GM12878 (cell line): ENCODE data around the gene RNF130.

Experiments used
- ATF3 ChIP-seq: IDR thresholded peaks from 2 replicates; pipeline ENCODE4 v1.6.1; 2011; ENCODE audit warnings: low read depth, mild to moderate bottlenecking, low read length, moderate library complexity, borderline replicate concordance; ENCODE audit errors: extremely low read depth
- BCLAF1 ChIP-seq: fragments of 450-650 bp; IDR thresholded peaks from 2 replicates; pipeline ENCODE4 v1.6.1; 2017; ENCODE audit warnings: antibody characterized with exemption, mild to moderate bottlenecking, moderate library complexity
- CREB1 ChIP-seq: IDR thresholded peaks from 2 replicates; pipeline ENCODE4 v1.6.1; 2012; ENCODE audit warnings: low read depth, mild to moderate bottlenecking, inconsistent platforms
- FOXK2 ChIP-seq: fragments of 450-650 bp; IDR thresholded peaks from 2 replicates; pipeline ENCODE4 v1.6.1; 2017; ENCODE audit warnings: mild to moderate bottlenecking, moderate library complexity
- HDAC6 ChIP-seq: fragments of 200-600 bp; sonication (generic); IDR thresholded peaks from one replicate; pipeline ENCODE4 v1.8.0; 2017; ENCODE audit warnings: antibody characterized with exemption; ENCODE audit not compliant: unreplicated experiment
- IKZF2 ChIP-seq, 2 experiments: fragments of 450-650 bp; IDR thresholded peaks; 2 replicates each; pipeline ENCODE4 v1.6.1; 2017; ENCODE audit warnings: mild to moderate bottlenecking in 2 of 2, moderate library complexity in 2 of 2
- POLR2A ChIP-seq: IDR thresholded peaks from 2 replicates; pipeline ENCODE4 v1.6.1; 2011; ENCODE audit warnings: low read depth, mild to moderate bottlenecking, low read length
- POLR2AphosphoS5 ChIP-seq: IDR thresholded peaks from 2 replicates; pipeline ENCODE4 v1.6.1; 2011; ENCODE audit warnings: mild to moderate bottlenecking, low read length, inconsistent platforms
- RAD51 ChIP-seq: fragments of 450-650 bp; IDR thresholded peaks from 2 replicates; pipeline ENCODE4 v1.6.1; 2016; ENCODE audit warnings: moderate library complexity, mild to moderate bottlenecking, inconsistent platforms
- RFX5 ChIP-seq: IDR thresholded peaks from 2 replicates; pipeline ENCODE4 v1.6.1; 2011; ENCODE audit warnings: low read depth, low read length, improper control_type of control experiment
- SUZ12 ChIP-seq: fragments of 200-600 bp; sonication (generic); IDR thresholded peaks from one replicate; pipeline ENCODE4 v1.6.1; 2018; ENCODE audit warnings: antibody characterized with exemption, mild to moderate bottlenecking; ENCODE audit not compliant: unreplicated experiment
- TCF7 ChIP-seq: IDR thresholded peaks from 2 replicates; pipeline ENCODE4 v1.6.1; 2014; ENCODE audit warnings: antibody characterized with exemption, borderline replicate concordance
- ZNF24 ChIP-seq: fragments of 450-650 bp; IDR thresholded peaks from 2 replicates; pipeline ENCODE4 v1.6.1; 2017; ENCODE audit warnings: antibody characterized with exemption, mild to moderate bottlenecking
- TF ChIP-seq, protein P1 (sequence below), 3 experiments: IDR thresholded peaks in 2 of 3; conservative IDR thresholded peaks in 1 of 3; 2 replicates each; pipeline ENCODE4 v1.5.1; 2011; ENCODE audit warnings: low read depth in 3 of 3, low read length in 3 of 3, mild to moderate bottlenecking in 3 of 3, control low read depth in 2 of 3, moderate library complexity in 2 of 3, inconsistent platforms in 1 of 3, mixed read lengths in 1 of 3; ENCODE audit not compliant: control insufficient read depth in 2 of 3, insufficient read depth in 1 of 3; ENCODE audit errors: extremely low read depth in 1 of 3

DNA sequence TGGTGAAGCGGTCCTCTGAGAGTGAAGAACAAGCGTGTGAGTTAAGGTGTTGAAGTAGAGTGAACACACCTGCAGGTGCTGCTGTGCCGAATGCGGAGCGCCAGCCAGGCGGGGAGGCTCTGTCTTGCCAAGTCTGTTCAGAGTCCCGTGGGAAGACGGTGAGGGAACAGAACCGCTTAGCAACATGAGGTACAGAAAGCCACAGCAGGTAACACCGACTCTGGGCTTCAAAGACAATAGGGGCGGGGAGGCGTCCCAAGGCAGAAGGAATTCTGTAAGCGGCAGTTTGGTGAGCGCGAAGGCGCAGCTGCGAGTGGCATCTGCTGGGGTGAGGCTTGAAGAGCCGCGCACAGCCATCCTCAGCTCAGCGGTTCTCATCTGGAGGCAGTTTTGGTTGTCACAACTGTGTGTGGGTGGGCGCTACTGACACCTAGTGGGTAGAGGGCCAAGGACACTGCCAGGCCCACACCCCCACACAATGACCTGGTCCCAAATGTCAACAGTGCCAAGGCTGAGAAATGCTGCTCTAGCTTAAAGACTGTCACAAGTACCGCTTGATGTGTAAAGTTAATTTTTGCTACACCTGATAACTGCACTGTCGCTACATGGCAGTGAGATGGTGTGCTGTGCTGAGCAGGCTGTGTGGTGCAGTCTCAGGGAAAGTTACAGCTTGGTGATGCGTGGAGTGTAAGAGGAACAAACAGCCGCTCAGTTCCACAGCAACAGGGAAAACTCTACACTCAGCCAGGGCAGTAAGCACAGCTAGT is 96.4 kb downstream of the RNF130 start:
- TF ChIP-seq SUZ12 (no peak), FOXK2 (no peak), POLR2A (no peak), BCLAF1 (no peak), ATF3 (no peak), ZNF24 (no peak), HDAC6 (no peak), CREB1 (no peak), IKZF2 (IDR thresholded peaks at IDR 0.05) (no peak), TCF7 (no peak), POLR2AphosphoS5 (no peak), RAD51 (no peak), RFX5 (no peak)
- TF ChIP-seq, protein P1, sequence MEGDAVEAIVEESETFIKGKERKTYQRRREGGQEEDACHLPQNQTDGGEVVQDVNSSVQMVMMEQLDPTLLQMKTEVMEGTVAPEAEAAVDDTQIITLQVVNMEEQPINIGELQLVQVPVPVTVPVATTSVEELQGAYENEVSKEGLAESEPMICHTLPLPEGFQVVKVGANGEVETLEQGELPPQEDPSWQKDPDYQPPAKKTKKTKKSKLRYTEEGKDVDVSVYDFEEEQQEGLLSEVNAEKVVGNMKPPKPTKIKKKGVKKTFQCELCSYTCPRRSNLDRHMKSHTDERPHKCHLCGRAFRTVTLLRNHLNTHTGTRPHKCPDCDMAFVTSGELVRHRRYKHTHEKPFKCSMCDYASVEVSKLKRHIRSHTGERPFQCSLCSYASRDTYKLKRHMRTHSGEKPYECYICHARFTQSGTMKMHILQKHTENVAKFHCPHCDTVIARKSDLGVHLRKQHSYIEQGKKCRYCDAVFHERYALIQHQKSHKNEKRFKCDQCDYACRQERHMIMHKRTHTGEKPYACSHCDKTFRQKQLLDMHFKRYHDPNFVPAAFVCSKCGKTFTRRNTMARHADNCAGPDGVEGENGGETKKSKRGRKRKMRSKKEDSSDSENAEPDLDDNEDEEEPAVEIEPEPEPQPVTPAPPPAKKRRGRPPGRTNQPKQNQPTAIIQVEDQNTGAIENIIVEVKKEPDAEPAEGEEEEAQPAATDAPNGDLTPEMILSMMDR (IDR thresholded peaks at IDR 0.05 in 2 of 3, conservative IDR thresholded peaks at IDR 0.05 in 1 of 3; ENCODE audit: control insufficient read depth in 2 of 3, extremely low read depth in 1 of 3, insufficient read depth in 1 of 3, low read depth in 3 of 3, low read length in 3 of 3) = peak; percentile 55 to 77 (median 68)
